Measurements from ENCODE around the gene RNF111. TPM values are rescaled to one million over a fixed set of nuclear protein-coding genes. Genes with fewer than 3 reads are reported as not detected.

The RNF111 gene
- total RNA-seq, 1 experiment from 2014 or later = 22.4 TPM

- no peak for TF ChIP-seq STAT6 (CRISPR knock-in tag; conservative IDR thresholded peaks at IDR 0.05; ENCODE audit: low read depth)
These were observed 36.0 kb upstream of the RNF111 start (continued) for GRCh38 chr15:58951388-58952007.

- CTCF ChIA-PET = no interaction called here
These were observed 34.7 kb upstream of the RNF111 start for GRCh38 chr15:58952751-58953150.

More at GRCh38 chr15:58952751-58953150, 34.7 kb upstream of the RNF111 start:
- Mint-ChIP-seq H3K36me3 (no peaks in the 10 kb centered on the region), H3K27me3 (ENCODE audit: low read depth) (no peaks in the 10 kb centered on the region; the same call in 1 of the 2 replicates), H3K9me3 (no peaks in the 10 kb centered on the region), H3K4me1 (peaks cover 9% of the 10 kb centered on the region), H3K4me3 (no peak overlapping the region), H3K27ac (no peak overlapping the region)
- no peak for ATAC-seq
- POLR2A ChIA-PET = interaction anchor here (0.5 kb wide), 1 partner anchor 170 kb away, joined by 3 read pairs; no protein-coding TSS in a partner anchor
- TF ChIP-seq ZNF532 (CRISPR knock-in tag; IDR thresholded peaks at IDR 0.05; ENCODE audit: borderline replicate concordance) (no peak), EMX1 (CRISPR knock-in tag; IDR thresholded peaks at IDR 0.05) (no peak), ZNF263 (CRISPR knock-in tag; IDR thresholded peaks at IDR 0.05; ENCODE audit: low read depth) (no peak), ERG (CRISPR knock-in tag; IDR thresholded peaks at IDR 0.05) (no peak), SOX15 (CRISPR knock-in tag; IDR thresholded peaks at IDR 0.05) (no peak), MYBL2 (CRISPR knock-in tag; IDR thresholded peaks at IDR 0.05) (no peak), NR3C1 (CRISPR knock-in tag; conservative IDR thresholded peaks at IDR 0.05; ENCODE audit: low read depth) (no peak), ATF6 (CRISPR knock-in tag; IDR thresholded peaks at IDR 0.05) (no peak), E2F4 (CRISPR knock-in tag; IDR thresholded peaks at IDR 0.05; ENCODE audit: borderline replicate concordance, low read depth) (no peak), MLX (CRISPR knock-in tag; IDR thresholded peaks at IDR 0.05) (no peak), JUN (CRISPR knock-in tag; IDR thresholded peaks at IDR 0.05) (no peak), USF1 (CRISPR knock-in tag; IDR thresholded peaks at IDR 0.05) (no peak), ZNF671 (CRISPR knock-in tag; IDR thresholded peaks at IDR 0.05) (no peak), TCF7 (CRISPR knock-in tag; IDR thresholded peaks at IDR 0.05; ENCODE audit: low read depth) (no peak)
- DNase-seq (ENCODE audit: low spot score) = no peak

Data from WTC11 (cell line).